AG09319 (cell line): ENCODE results near the gene PLEKHA4.
"Not testable (repeated sequence)": the region's sequence is repeated elsewhere in the genome, so short reads cannot be mapped to it uniquely, and the experiment has no call there.

ENCODE experiments used
- DNase-seq: peaks from one replicate; pipeline ENCODE4 v3.0.0-alpha.2; 2010; ENCODE audit warnings: low read depth; ENCODE audit errors: extremely low read depth
- TF ChIP-seq, protein P1 (sequence below): IDR thresholded peaks from 2 replicates; pipeline ENCODE4 v1.5.1; 2011; ENCODE audit warnings: low read depth, mild to moderate bottlenecking, inconsistent platforms, low read length, moderate library complexity

Gene PLEKHA4

DNA sequence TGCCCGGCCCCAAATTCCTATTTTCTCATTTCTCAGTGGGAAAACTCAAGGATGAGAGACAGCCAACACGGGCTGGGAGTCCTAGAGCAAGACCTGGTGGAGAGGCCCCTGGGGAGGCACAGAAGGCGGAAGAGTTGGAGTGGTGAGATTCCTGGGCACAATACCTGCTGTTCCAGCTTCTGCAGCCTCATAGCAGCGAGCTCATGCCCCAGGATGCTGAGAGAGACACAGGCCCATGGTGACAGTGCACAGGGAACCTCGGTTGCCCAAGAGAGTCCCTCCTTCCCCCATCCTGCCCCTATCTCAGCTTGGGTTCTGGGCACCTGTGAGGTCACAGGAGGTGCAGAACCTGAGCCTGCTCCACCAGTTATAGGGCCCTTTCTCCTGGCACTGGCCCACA, 28.8 kb upstream of the PLEKHA4 start:
- TF ChIP-seq, protein P1, sequence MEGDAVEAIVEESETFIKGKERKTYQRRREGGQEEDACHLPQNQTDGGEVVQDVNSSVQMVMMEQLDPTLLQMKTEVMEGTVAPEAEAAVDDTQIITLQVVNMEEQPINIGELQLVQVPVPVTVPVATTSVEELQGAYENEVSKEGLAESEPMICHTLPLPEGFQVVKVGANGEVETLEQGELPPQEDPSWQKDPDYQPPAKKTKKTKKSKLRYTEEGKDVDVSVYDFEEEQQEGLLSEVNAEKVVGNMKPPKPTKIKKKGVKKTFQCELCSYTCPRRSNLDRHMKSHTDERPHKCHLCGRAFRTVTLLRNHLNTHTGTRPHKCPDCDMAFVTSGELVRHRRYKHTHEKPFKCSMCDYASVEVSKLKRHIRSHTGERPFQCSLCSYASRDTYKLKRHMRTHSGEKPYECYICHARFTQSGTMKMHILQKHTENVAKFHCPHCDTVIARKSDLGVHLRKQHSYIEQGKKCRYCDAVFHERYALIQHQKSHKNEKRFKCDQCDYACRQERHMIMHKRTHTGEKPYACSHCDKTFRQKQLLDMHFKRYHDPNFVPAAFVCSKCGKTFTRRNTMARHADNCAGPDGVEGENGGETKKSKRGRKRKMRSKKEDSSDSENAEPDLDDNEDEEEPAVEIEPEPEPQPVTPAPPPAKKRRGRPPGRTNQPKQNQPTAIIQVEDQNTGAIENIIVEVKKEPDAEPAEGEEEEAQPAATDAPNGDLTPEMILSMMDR = no peak
- DNase-seq = no peak

DNA sequence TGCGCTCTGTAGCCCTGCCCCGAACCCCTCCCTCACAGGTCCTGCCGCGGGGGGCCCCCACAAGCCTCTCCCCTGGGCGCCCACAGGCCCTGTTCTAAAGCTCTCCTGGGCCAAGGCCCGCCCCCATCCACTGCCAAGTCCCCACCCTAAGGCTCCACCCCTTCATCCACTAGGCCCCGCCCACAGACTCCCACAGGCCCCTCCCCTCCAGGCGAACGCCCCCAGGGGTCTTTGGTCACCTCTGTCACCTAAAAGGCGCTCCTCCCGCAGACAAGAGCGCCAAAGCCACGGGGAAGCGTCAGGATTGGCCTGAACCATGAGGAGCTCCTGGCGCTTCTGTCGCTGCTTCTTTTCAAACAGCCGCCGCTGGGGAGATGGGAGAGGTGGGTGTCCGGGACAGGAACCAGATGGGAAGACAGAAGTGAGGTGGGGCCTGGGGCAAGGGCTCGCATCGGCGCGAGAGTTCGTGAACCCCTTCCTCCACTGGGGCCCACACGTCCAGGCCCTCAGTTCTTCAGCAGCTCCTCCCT, 27.8 kb upstream of the PLEKHA4 start:
- TF ChIP-seq, protein P1 = no peak

DNA sequence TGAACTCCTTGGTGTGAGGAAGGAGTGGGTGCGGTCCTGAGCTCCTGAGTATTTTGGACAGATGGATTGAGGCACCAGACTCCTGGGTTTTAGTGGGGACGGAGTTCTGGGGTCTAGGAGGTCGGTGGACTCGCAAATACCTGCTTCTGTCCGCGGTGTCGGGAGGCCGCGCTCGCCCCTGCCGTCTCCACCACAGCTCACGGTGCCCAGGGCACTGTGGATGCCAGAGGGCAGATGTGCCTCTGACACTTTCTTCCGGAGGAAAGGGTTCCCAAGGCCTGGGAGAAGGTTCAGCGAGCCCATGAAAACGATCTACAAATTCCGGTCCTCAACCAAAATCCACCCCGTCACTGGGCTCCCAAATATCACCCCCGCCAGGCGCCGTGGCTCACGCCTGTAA, 26.8 kb upstream of the PLEKHA4 start:
- DNase-seq = no peak
- TF ChIP-seq, protein P1 = no peak

More for the DNA sequence above, 27.8 kb upstream of the PLEKHA4 start:
- DNase-seq = no peak

DNA sequence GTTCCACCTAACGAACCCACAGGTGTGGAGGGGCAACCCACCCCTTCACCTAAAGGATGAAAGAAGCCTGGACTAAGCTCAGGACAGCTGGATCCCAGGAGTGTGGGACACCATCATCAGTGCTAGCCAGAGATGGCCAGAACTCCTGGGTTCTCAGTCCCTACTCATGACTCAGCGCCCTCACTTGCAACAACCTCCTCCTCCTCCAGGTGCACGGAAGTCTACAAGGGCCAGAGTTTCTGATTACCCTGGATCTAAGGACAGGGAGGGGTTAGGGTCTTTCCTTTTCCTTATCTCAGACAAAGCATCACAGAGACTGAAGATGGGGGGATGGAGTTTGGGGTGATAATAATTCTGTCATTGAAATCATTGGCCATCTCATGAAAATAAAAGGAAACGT, 22.1 kb upstream of the PLEKHA4 start:
- DNase-seq = no peak
- TF ChIP-seq, protein P1 = no peak

DNA sequence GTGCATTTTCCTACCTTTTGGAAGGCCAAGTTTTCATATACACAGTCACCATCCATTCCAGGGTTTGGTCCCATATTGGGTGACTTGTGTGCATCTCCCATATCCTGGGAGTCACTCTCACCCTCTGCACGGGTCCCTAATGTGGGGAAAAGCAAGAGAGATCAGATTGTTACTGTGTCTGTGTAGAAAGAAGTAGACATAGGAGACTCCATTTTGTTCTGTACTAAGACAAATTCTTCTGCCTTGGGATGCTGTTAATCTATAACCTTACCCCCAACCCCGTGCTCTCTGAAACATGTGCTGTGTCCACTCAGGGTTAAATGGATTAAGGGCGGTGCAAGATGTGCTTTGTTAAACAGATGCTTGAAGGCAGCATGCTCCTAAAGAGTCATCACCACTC, 21.1 kb upstream of the PLEKHA4 start:
- not testable (repeated sequence) for DNase-seq

DNA sequence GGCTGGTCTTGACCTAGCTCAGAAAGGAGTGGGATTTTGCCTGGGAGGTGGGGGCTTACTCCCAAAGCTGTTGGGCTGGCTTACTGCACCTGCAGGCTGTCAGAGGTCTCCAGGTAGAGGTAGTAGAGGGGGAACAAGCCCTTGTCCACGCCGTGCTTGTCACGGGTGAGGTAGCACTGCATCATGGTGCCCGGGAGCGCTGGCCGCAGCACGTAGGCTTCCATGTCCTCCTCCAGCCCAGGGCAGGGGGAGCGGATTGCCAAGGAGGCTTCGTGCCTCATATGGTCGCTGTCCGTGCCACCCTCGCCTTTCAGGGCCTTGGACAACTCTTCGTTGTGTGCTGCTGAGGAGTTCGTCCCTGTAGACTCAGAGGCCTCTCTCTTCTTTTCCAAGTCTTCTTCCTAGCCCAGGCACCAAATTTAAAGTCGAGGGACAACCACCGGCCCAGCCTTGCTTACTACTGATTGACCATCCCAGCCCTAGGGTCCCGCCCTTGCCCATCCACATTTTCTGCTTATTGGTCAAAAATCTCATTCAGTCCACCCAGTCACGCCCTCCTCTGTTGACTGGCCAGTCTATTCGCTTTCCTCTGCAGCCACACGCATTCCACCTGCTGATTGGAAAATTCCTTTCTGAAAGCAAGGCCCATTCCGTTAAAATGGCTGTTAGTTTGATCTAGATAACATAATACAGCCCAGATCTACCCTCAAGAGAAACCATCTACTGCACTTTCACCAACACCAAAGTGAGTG, 19.6 kb upstream of the PLEKHA4 start:
- DNase-seq = no peak
- TF ChIP-seq, protein P1 = no peak

DNA sequence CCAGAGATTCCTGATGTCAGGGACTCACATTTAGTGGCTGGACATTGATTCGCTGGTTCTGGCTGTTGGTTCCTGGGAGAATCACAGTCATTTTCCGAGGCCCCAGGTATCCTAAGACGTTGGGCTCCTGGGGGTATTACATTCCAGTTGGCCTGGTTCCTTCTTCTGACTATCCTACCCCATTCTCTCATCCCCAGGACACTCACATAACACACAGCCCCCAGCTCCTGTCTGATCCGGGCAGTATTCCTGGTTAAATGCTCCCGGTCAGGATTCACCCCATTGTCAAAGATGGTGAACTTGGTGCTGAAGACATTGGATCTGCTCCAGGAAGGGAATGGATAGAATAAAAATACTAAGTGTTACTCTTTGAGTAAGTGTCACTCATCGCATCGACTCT, 15.3 kb upstream of the PLEKHA4 start:
- TF ChIP-seq, protein P1 = no peak
- no peak for DNase-seq
